HG03103 (cell line): ENCODE measurements around the gene NUP85.
"Not testable (repeated sequence)": the region's sequence is repeated elsewhere in the genome, so short reads cannot be mapped to it uniquely, and the experiment has no call there.

Experiments
- ATAC-seq: cut with Tn5 transposase; IDR thresholded peaks from one replicate; pipeline ENCODE4 v1.9.1; 2021; ENCODE audit warnings: low read depth; ENCODE audit not compliant: unreplicated experiment

NUP85 gene

DNA sequence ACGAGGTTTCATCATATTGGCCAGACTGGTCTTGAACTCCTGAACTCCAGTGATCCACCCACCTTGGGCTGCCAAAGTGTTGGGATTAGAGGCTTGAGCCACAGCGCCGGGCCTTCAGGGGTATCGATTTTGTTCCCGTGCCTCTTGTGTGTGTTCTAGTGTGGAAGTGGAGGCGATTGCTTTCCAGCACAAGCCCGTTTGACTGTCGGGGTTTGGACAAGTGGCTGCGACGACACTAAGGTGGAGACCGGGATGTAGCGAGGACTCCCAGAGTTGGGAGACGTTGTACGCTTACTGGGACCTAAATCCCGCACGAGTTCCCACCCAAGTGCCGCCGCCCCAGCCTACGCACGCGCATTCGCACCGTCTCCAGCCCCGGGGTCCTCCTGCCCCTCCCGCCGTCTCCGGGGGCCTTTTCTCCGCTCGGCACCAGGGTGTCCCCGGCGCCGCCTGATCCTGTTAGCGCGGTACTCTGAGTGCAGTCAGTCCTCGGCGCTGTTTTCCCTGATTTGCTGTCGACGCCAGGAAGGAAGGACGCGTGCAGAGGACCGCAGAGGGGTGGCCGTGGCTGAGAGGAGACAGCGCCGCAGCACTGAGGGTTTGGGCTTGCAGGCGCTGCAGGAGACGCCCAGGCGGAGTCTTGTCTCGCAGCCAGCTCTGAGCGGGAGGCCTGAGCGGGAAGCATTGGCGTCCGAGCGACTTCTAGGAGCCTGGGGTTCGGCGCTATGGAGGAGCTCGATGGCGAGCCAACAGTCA, at the start of gene NUP85:
Gene NUP85, plus strand, starts transcription at position 643 of the 756 bp plus-strand sequence. Its CDS starts 83 bp downstream, at position 726.
- peak; percentile 58 for ATAC-seq

- ATAC-seq, result not testable (repeated sequence)
Observed at GRCh38 chr17:75158480-75158879, 47.0 kb upstream of the NUP85 start.

- ATAC-seq, result no peak
Observed at GRCh38 chr17:75159196-75160031, 46.1 kb upstream of the NUP85 start.

DNA sequence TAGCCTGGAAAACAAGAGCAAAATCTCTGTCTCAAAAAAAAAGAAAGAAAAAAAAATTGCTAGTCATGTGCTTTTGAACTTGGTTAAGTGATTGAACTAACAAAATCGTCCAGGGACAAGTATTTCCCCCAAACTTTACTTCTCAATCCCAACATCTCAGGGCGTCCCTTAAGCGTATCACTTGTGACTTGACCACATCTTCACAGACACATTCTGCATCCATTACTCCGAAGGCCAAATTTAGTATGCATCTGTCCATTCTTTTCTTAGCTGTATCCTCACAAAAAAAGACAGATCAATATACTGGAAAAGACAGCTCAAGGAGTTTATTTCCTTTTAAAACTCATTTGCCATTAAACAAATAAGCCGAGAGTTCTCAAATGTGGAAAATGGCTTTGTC, 45.3 kb upstream of the NUP85 start:
- ATAC-seq, result no peak

- no peak for ATAC-seq
Observed at GRCh38 chr17:75163074-75163473, 42.4 kb upstream of the NUP85 start.

DNA sequence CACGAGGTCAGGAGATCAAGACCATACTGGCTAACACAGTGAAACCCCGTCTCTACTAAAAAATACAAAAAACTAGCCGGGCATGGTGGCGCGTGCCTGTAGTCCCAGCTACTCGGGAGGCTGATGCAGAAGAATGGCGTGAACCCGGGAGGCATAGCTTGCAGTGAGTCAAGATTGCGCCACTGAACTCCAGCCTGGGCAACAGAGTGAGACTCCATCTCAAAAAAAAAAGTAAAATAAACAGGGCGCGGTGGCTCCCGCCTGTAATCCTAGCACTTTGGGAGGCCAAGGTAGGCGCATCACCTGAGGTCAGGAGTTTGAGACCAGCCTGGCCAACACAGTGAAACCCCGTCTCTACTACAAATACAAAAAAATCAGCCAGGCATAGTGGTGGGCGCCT, 40.9 kb upstream of the NUP85 start:
- ATAC-seq, result not testable (repeated sequence)

GRCh38 chr17:75168998-75169397, 36.5 kb upstream of the NUP85 start:
- no peak for ATAC-seq

GRCh38 chr17:75173526-75173925, 32.0 kb upstream of the NUP85 start:
- ATAC-seq, result no peak

GRCh38 chr17:75174996-75175395, 30.5 kb upstream of the NUP85 start:
- no peak for ATAC-seq

DNA sequence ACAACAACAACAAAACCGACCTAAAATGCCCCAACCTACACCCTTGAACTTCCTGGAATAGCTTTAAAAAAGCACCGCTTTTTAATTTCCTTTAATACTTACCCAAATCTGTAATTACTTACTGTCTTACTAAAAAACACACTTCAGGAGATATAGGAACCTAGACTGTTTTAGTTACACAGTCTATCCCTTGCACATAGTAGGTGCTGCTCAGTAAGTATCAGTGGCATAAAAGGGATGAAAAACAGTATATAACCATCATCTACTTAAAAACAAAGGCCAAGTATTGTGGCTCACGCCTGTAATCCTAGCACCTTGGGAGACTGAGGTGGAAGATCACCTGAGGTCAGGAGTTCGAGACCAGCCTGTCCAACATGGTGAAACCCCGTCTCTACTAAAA, 28.9 kb upstream of the NUP85 start:
- no peak for ATAC-seq

- no peak for ATAC-seq
Observed at GRCh38 chr17:75178453-75178852, 27.0 kb upstream of the NUP85 start.

GRCh38 chr17:75181110-75181509, 24.4 kb upstream of the NUP85 start:
- no peak for ATAC-seq

GRCh38 chr17:75181608-75182318, 23.7 kb upstream of the NUP85 start:
- ATAC-seq, result no peak

DNA sequence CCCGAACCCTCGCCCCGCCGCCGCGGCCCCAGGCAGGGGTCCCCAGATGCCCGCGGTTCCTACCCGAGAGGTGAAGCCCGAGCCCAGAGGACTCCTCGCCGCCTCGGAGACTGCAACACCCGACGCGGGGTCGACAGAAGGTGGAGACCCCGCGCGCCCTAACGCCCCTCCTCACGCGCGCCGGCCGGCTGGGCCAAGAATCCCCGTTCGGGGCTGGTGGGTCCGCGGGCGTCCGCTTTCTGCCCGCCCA, 23.2 kb upstream of the NUP85 start:
- no peak for ATAC-seq

DNA sequence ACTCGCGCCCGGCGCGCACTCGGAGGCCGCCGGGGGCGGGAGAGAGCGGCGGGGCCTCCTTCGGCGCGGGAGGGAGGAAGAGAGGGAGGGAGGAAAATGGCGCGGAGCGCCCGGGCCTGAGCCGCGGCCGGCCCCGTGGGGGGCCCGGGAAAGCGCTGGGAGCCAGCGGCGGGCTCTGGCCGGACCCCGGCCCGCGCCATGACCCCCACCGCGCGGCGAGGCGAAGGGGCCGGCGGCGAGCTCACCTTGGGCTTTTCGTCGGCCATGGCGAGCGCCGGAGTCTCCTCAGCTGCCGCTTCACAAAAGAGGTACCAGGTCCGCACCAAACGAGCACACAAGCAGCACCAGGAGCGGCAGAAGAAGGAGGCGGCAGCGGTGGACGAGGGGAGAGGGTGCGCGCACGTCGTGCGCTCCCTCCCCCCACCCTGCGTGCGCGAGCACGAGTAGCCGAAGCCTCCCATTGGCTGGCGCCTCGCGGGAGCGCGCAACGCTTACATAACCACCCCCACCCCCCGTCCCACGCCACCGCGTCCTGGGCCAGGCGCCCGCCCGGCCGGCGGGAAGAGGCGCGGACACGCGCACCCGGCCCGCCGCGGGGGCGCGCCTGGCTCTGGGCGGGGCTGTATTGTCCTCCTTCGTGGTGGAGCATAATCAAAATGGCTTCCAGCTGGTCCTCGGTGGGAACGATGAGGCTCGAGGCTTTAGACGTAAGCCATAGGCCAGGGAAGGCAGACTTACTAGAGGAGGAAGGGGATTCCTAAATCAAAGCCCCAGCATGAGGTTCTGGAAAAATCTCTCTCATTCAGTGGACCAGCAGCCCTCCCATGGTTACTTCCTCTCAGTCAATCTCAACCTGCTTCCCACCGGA, 22.7 kb upstream of the NUP85 start, which contains the start of gene SUMO2:
Gene SUMO2, minus strand, starts transcription at position 391 of the 868 bp plus-strand sequence. Its CDS starts 125 bp downstream, at position 266.
- ATAC-seq, result peak; percentile 75

- ATAC-seq, result no peak
Observed at GRCh38 chr17:75183999-75184884, 21.2 kb upstream of the NUP85 start.

GRCh38 chr17:75188614-75189013, 16.9 kb upstream of the NUP85 start:
- no peak for ATAC-seq

DNA sequence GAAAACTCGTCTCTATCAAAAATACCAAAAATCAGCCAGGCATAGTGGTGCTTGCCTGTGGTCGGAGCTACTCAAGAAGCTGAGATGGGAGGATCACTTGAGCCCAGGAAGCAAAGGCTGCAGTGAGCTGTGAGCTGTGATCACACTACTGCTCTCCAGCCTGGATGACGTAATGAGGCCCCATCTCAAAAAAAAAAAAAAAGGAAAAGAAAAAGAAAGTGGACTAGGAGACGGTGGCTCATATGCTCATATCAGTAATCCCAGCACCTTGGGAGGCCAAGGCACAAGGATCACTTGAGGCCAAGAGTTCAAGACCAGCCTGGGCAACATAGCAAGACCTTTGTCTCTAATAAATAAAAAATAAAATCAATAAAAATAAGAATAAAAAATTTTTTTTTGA, 13.9 kb upstream of the NUP85 start:
- ATAC-seq, result no peak

- ATAC-seq, result no peak
Observed at GRCh38 chr17:75194879-75195278, 10.6 kb upstream of the NUP85 start.
